Measurements from ENCODE around the gene GNAL.
"Not testable (repeated sequence)": the region's sequence is repeated elsewhere in the genome, so short reads cannot be mapped to it uniquely, and the experiment has no call there.

The GNAL gene

GRCh38 chr18:11885278-11885947, 196.3 kb downstream of the GNAL start:
- no peak for DNase-seq

- no peak for DNase-seq
Measured at GRCh38 chr18:11886577-11887110, 197.6 kb downstream of the GNAL start.

GRCh38 chr18:11887328-11888128, 198.5 kb downstream of the GNAL start:
- DNase-seq: no peak

GRCh38 chr18:11888726-11889125, 199.7 kb downstream of the GNAL start:
- no peak for DNase-seq

GRCh38 chr18:11889284-11889683, 200.2 kb downstream of the GNAL start:
- no peak for DNase-seq

GRCh38 chr18:11891737-11892136, 202.7 kb downstream of the GNAL start:
- no peak for DNase-seq

GRCh38 chr18:11892438-11892837, 203.4 kb downstream of the GNAL start:
- not testable (repeated sequence) for DNase-seq

GRCh38 chr18:11897781-11898180, 208.7 kb downstream of the GNAL start:
- DNase-seq: no peak

- DNase-seq: no peak
Measured at GRCh38 chr18:11899063-11899462, 210.0 kb downstream of the GNAL start.

GRCh38 chr18:11901826-11902438, 212.9 kb downstream of the GNAL start:
- no peak for DNase-seq

- DNase-seq: no peak
Measured at GRCh38 chr18:11902522-11903292, 213.6 kb downstream of the GNAL start.

- DNase-seq: no peak
Measured at GRCh38 chr18:11905613-11906012, 216.5 kb downstream of the GNAL start.

GRCh38 chr18:11906176-11906575, 217.1 kb downstream of the GNAL start:
- DNase-seq: no peak

GRCh38 chr18:11906926-11907874, 218.1 kb downstream of the GNAL start:
- DNase-seq: no peak

- DNase-seq: peak; percentile 85
Measured at GRCh38 chr18:11908182-11909060, 219.4 kb downstream of the GNAL start, which contains the start of gene MPPE1. Gene MPPE1, minus strand, starts transcription at chr18:11908317. Its CDS starts 11,053 bp downstream, at chr18:11897264.

GRCh38 chr18:11909061-11909455, 220.0 kb downstream of the GNAL start:
- no peak for DNase-seq

- DNase-seq: no peak
Measured at GRCh38 chr18:11909591-11910026, 220.5 kb downstream of the GNAL start.

GRCh38 chr18:11916880-11917279, 227.8 kb downstream of the GNAL start:
- not testable (repeated sequence) for DNase-seq

- DNase-seq: not testable (repeated sequence)
Measured at GRCh38 chr18:11919522-11919921, 230.5 kb downstream of the GNAL start.

GRCh38 chr18:11923450-11923849, 234.4 kb downstream of the GNAL start:
- no peak for DNase-seq
